Nucleus accumbens (tissue), 56 donors: ENCODE results near the gene PCDH10.

ENCODE experiments used
- DNase-seq, 56 donors: peaks; one replicate each; lab custom pipeline; 2025; lab: John Stamatoyannopoulos, UW

PCDH10 gene

GRCh38 chr4:133148690-133149363, at the start of gene PCDH10:
Gene PCDH10 (plus strand): TSS chr4:133149294. CDS start chr4:133150141, 847 bp downstream.
- DNase-seq, result peak; percentile 70 to 99 (median 98)

DNA sequence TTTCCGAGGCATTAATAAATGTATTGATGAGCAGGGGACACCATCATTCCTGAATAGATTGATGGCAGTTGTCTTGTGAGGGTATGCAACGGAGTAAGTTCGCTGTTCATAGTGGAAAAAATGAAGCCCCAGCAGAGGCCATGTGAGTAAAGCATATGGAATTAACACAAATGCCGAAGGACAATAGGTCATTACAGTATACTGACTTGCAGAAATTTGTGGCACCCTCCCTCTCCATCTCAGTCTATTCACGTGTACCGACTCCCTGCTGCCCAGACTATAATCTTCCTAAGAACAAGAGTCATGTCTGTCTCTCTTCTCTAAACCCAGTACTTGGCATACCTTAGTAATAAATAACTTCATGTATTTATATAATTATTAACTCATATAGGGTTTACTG, 47.1 kb upstream of the PCDH10 start:
- no peak for DNase-seq

- no peak for DNase-seq
These were observed 46.3 kb upstream of the PCDH10 start for GRCh38 chr4:133102612-133103409.

- no peak for DNase-seq
These were observed 36.5 kb upstream of the PCDH10 start for GRCh38 chr4:133112641-133113040.

DNA sequence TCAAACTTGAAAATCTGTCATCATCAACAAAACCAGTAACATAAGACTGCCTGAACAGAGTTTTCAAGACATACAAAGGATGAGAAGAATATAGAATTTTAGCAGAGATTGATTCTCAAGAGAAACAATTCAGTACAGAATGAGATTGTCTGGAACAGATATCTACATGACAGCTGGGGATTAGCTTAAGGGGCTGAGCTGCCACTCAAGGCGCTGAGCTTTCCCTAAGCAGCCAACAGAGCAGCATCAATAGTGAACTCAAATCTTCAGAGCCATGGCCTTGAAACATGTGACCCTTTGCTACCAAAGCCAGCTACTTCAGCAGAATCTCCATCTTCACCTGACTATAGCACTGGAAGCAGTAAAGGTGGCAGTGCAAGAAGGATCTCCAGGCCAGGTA, 24.3 kb upstream of the PCDH10 start:
- no peak for DNase-seq

- no peak for DNase-seq
These were observed 21.6 kb upstream of the PCDH10 start for GRCh38 chr4:133127500-133127899.

DNA sequence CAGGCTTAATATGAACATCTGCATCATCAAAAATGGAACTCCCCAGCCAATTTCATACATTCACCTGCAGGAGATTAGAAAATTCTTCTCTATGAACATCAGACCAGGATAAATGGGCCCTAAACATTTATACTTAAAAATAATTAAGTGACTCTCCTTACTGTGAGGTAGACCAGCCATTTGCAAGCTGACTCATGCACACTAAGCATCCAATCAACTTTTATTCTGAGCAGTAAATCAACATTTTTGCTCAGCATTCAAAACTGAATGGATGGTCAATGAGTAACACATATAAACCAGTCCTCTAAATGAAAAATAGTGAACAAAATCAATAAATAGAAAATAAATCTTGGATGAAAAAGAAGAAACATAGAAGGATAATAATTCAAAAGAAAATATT, 19.9 kb upstream of the PCDH10 start:
- DNase-seq, result no peak

GRCh38 chr4:133130171-133130570, 18.9 kb upstream of the PCDH10 start:
- no peak for DNase-seq

GRCh38 chr4:133131829-133132460, 17.1 kb upstream of the PCDH10 start:
- DNase-seq, result no peak

DNA sequence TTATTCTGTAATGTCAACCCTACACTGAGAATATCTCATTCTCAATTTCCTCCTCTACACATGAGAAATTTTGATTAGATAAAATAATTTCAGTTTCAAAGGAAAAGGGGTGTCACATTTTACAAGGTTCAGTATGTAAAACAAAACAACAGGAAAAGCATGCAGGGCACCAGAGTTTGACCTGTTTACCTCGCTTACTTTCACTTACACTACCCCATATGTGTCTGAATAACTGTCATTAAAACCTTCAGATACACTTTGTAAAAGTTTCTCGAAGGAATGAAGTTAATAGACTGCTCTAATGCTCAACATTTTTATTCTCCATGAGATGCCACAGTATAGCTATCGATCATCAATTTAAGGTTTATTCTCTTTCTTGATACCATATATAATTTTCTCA, 12.3 kb upstream of the PCDH10 start:
- no peak for DNase-seq

DNA sequence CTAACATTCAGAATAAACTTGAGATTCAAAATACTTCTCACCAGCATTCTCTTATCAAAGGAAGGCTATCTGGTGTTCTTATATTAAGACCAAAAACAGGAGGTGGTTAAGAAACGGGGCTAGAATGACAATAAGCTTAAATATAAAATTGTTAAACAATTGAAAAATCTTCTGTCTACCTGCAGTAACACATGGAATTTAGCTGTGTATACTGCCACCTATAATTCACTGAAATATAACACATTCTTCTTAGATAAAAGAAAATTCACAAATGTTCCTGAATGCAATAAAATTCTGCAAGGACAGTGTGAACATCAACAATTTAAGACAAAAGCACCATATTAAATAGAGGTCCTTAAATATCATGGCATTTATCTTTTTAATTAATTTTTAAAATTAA, 11.5 kb upstream of the PCDH10 start:
- DNase-seq, result no peak

- no peak for DNase-seq
These were observed 5.2 kb upstream of the PCDH10 start for GRCh38 chr4:133143775-133144430.

GRCh38 chr4:133145241-133145640, 3.9 kb upstream of the PCDH10 start:
- DNase-seq, result no peak

DNA sequence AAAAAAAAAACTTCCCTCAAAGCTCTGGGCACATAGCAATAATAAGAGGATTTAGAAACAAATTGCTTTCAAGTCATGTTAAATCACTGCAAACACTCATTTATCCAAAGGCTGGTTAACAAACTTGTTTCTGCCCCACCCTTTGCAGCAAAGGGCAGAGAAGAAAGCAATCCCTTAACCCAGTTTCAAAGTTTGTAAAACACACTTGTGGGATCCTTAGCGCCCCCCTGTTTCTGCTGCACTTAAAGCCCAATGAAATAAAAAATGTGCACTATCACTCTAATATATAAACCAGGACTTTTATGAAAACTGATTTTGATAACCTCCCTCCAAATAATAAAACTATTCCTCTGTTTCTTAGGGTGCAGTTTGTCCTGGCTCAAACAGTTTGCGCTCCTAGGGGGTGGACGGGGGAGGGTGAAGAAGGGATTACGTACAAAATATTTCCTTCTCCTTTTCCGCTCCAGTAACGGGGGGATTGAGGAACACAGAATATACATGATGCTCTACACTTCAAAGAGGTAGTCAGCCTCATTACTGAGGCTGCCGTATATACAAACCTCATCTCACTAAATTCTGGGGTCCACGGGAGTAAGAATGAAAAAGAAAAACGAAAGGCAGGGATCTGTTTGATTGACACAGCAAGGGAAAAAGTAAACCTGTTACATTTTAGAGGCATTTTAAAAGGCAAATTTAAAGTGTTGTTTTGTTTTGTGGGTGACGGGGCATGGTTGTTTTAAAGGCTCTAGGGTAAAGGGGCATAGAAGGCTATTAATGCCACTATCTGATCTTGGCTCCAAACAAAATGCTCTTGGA, 3.1 kb upstream of the PCDH10 start:
- peak in 21 of 56 donors; percentile 4 to 72 (median 30) for DNase-seq

DNA sequence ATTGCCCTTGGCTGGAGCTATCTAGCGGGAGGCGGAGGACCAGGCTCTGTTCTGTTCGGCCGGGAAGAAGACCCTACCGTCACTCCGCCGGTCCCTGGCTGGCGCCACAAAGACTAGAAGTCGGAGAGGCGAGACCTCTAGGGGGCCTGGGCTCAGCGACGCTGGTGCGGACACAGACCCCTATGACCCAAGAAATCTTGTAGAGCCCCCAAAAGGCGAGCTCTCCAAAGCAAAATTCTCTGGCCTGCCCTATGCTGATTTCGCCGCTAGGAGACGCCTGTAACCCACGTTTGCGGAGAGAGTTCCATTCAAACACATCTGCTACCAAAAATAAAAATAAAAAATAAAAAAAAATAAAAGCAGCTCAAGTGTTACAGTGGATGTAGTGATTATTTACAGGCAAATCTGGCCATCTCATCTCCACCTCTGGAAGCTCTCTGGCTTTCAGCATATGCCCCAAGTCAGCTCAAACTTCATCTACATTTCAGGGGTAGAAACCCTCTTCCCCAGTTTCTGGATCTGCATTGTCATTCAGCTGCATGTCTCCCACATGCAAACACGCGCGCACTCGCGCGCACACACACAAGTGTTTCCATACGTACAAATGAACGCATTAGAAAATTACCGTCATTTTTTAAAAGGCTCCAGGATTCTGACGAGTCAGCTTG, 2.4 kb upstream of the PCDH10 start:
- peak in 54 of 56 donors; percentile 8 to 89 (median 73) for DNase-seq

DNA sequence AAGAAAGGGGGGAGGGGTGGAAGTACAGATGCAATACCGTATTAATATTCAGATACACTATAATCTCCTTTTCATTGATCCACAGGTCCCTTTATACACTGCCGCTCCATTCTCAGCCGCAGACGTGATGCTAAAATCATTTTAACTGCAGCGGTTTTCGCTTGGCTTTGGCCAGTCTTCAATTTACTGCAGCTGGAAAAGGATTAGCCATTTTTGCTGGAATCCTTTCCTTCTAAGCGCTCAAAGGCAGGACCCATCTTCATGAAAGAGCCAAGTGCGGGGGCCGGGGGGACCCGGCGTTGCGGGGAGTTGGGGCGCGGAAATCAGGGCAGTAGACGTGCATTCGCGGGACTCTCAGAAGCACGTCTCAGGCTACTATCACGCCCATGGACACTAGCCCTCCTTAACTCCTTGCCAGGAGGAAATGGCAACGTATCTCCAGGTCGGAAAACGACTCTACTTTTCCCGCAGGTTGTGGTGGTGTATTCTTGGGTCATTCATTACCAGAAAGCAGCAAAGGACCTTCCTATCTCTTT, 1.7 kb upstream of the PCDH10 start:
- peak in 30 of 56 donors; percentile 6 to 77 (median 41) for DNase-seq

DNA sequence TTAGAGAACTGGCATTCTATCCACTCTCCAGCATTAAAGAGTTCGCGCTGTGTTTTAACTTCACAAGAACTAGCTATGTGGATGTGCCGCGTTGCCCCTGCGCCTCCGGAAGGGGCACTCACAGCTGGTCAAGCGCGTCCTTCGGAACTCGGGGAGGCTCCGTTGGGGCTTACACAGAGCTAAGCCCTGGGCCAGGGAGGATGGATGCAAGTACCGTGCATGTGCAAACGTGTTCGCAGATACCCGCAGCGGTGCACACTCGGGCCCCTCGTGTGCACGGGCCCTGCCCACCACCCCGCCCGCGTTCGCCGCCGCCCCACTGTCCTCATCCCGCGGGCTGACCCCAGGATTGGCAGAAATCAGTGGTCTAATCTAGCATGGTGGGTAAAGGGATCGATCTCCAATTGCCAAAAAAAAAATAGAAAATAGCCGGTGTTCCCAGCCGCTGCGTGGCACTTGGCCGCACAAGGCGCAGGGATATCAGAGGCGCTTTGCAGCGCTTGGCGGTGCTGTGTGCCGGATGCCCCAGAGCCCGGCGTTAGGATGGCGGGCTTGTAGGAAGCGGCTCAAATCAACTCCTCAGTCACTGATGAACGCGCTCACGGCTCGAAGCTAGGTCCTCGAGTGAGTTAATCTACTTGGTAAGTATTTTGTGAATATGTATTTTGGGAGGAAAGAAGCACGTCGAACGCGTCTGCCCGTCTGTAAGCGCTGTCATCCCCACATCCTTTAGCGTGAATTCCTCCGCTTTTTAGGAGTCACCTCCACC, 989 bp upstream of the PCDH10 start:
- DNase-seq, result peak in 52 of 56 donors; percentile 5 to 85 (median 64)

- no peak for DNase-seq
These were observed 236 bp downstream of the PCDH10 start for GRCh38 chr4:133149364-133149695.
